HepG2 (cell line): ENCODE measurements around the gene FSCN2. TPM values are rescaled to one million over a fixed set of nuclear protein-coding genes. Genes with fewer than 3 reads are reported as not detected.

ENCODE experiments used
- BORCS8-MEF2B ChIP-seq: sonication (generic); formaldehyde crosslinking; IDR thresholded peaks from 2 replicates; pipeline ENCODE4 v1.8.0; 2022; ENCODE audit warnings: mild to moderate bottlenecking, missing genetic modification reagents
- KIAA2018 ChIP-seq: sonication (generic); formaldehyde crosslinking; IDR thresholded peaks from 2 replicates; pipeline ENCODE4 v1.5.0; 2020; ENCODE audit warnings: mild to moderate bottlenecking, missing genetic modification reagents, borderline replicate concordance
- ZNF570 ChIP-seq: sonication (generic); formaldehyde crosslinking; IDR thresholded peaks from 2 replicates; pipeline ENCODE4 v1.4.0; 2020; ENCODE audit warnings: mild to moderate bottlenecking, missing genetic modification reagents, borderline replicate concordance
- polyA plus RNA-seq, 8 experiments: library from polyadenylated mRNA; depleted of rRNA in 3 of 8; stranded (reverse) in 7 of 8; unstranded in 1 of 8; fragments of >200 nt; fragmentation: Illumina TruSeq in 4 of 8; extraction: Trizol in 4 of 8; gene quantifications; 2 replicates each; pipeline versions ENCODE4 v1.2.1 to v1.2.3, GENCODE V29; 2011 to 2016; ENCODE audit warnings: low read depth in 4 of 8, missing spikeins in 1 of 8, mixed read lengths in 1 of 8; ENCODE audit not compliant: insufficient read depth in 1 of 8
- total RNA-seq, 5 experiments: library from RNA; depleted of rRNA; stranded (reverse); fragments of >200 nt; fragmentation: Illumina TruSeq; extraction: Trizol; gene quantifications; 2 replicates each; pipeline ENCODE4 v1.2.3, GENCODE V29; 2016; ENCODE audit warnings: low read depth in 1 of 5

FSCN2 gene
- total and polyA plus RNA-seq, 2 of the 13 experiments (the other 11 are each of a cell fraction or from before 2014, with no cell fraction given): 0.09 TPM; not detected in 1

- TF ChIP-seq KIAA2018 (CRISPR knock-in tag) (no peak), BORCS8-MEF2B (no peak), ZNF570 (no peak)
- TF ChIP-seq, all 625 proteins: peak for 10
Observed at GRCh38 chr17:81483862-81484194, 44.3 kb upstream of the FSCN2 start (continued).
